ENCODE data around the gene HCAR1.
"Not testable (repeated sequence)": the region's sequence is repeated elsewhere in the genome, so short reads cannot be mapped to it uniquely, and the experiment has no call there.

GRCh38 chr12:122700038-122700710, 30.5 kb downstream of the HCAR1 start:
- TF ChIP-seq TAF1 (IDR thresholded peaks at IDR 0.05; ENCODE audit: borderline replicate concordance, low read depth, low read length); POLR2A (IDR thresholded peaks at IDR 0.05; ENCODE audit: low read depth, low read length): not testable (repeated sequence)

Data from GM12892 (cell line).